B cell (primary cell): ENCODE data around the gene GABRR2. TPM values are rescaled to one million over a fixed set of nuclear protein-coding genes. Genes with fewer than 3 reads are reported as not detected.

ENCODE experiments used
- ATAC-seq: fragments of 200-7000 bp; cut with Tn5 transposase; one replicate; pipeline ENCODE4 v1.10.0; 2021; ENCODE audit warnings: low read depth, mild to moderate bottlenecking, moderate number of reproducible peaks, moderate library complexity
- CTCF ChIA-PET: fragments of 350-600 bp; sonication (Branson Sonifier 250); formaldehyde crosslinking; loops from one replicate; lab custom pipeline; 2021; ENCODE audit warnings: antibody characterized with exemption, inconsistent platforms; lab: Charles Lee
- POLR2A ChIA-PET: fragments of 350-600 bp; sonication (Branson Sonifier 250); formaldehyde crosslinking; loops from one replicate; lab custom pipeline; 2021; ENCODE audit warnings: antibody characterized with exemption; lab: Charles Lee
- DNase-seq: peaks from one replicate; pipeline ENCODE4 v3.0.0; 2013
- H2AFZ ChIP-seq: 2 replicates; pipeline ENCODE4 v1.6.1; 2012; ENCODE audit warnings: mild to moderate bottlenecking, low read depth, low read length; ENCODE audit not compliant: insufficient read depth, poor library complexity, severe bottlenecking
- H3K27ac ChIP-seq, 2 donors: 1 replicate in 1 of 2; 2 replicates in 1 of 2; pipeline ENCODE4 v1.5.1; 2012 to 2013; ENCODE audit warnings: low read length in 2 of 2, mild to moderate bottlenecking in 2 of 2, moderate library complexity in 1 of 2
- H3K27me3 ChIP-seq, 4 experiments: fragments of 200-600 bp in 1 of 4; sonication (generic) in 1 of 4; replicated peaks in 1 of 4; 1 replicate in 2 of 4; 2 replicates in 2 of 4; pipeline versions ENCODE4 v1.6.1 to v1.7.0; 2013 to 2016; ENCODE audit warnings: low read length in 3 of 4, mild to moderate bottlenecking in 2 of 4, mixed read lengths in 1 of 4, moderate library complexity in 1 of 4; ENCODE audit not compliant: insufficient read depth in 4 of 4, control insufficient read depth in 3 of 4; ENCODE audit errors: control extremely low read depth in 1 of 4
- H3K36me3 ChIP-seq, 2 experiments: replicated peaks in 1 of 2; 1 replicate in 1 of 2; 2 replicates in 1 of 2; pipeline versions ENCODE4 v1.6.1 to v1.7.1; 2013; ENCODE audit warnings: low read length in 1 of 2; ENCODE audit not compliant: insufficient read depth in 2 of 2, control insufficient read depth in 1 of 2; ENCODE audit errors: control extremely low read depth in 1 of 2, extremely low read depth in 1 of 2
- H3K4me1 ChIP-seq, 2 donors: fragments of 200-600 bp in 1 of 2; sonication (generic) in 1 of 2; 1 replicate in 1 of 2; 2 replicates in 1 of 2; pipeline versions ENCODE4 v1.5.1 to v1.6.1; 2013 to 2017; ENCODE audit warnings: low read length in 2 of 2; ENCODE audit not compliant: control insufficient read depth in 2 of 2, insufficient read depth in 2 of 2
- H3K4me2 ChIP-seq: replicated peaks from 2 replicates; pipeline ENCODE3; 2012; ENCODE audit warnings: mild to moderate bottlenecking, low read depth, low read length; ENCODE audit not compliant: poor library complexity, severe bottlenecking
- H3K4me3 ChIP-seq, 5 experiments: fragments of 200-600 bp in 1 of 5; sonication (generic) in 1 of 5; 1 replicate in 3 of 5; 2 replicates in 2 of 5; pipeline versions ENCODE4 v1.5.1 to v1.7.0; 2011 to 2016; ENCODE audit warnings: low read length in 4 of 5, mild to moderate bottlenecking in 4 of 5, low read depth in 2 of 5, control low read depth in 1 of 5, moderate library complexity in 1 of 5; ENCODE audit not compliant: insufficient read depth in 1 of 5; ENCODE audit errors: control extremely low read depth in 1 of 5, extremely low read depth in 1 of 5
- H3K79me2 ChIP-seq: fragments of 200-600 bp; sonication (generic); one replicate; pipeline ENCODE4 v1.6.0; 2016; ENCODE audit warnings: low read length; ENCODE audit not compliant: control insufficient read depth, insufficient read depth
- H3K9ac ChIP-seq: fragments of 200-600 bp; sonication (generic); 2 replicates; pipeline ENCODE4 v1.6.1; 2017; ENCODE audit warnings: mild to moderate bottlenecking, low read length, moderate library complexity
- H3K9me3 ChIP-seq, 3 donors: one replicate each; pipeline versions ENCODE4 v1.6.1 to v1.7.1; 2013; ENCODE audit warnings: low read length in 2 of 3; ENCODE audit not compliant: control insufficient read depth in 2 of 3, insufficient read depth in 1 of 3; ENCODE audit errors: control extremely low read depth in 1 of 3
- H4K20me1 ChIP-seq: 2 replicates; pipeline ENCODE4 v1.6.0; 2012; ENCODE audit warnings: mild to moderate bottlenecking, low read length; ENCODE audit not compliant: insufficient read depth, control insufficient read depth, poor library complexity, severe bottlenecking
- H3K27ac Mint-ChIP-seq: one replicate; pipeline ENCODE4 v1.8.0; 2021; ENCODE audit warnings: mixed read lengths
- H3K27me3 Mint-ChIP-seq: one replicate; pipeline ENCODE4 v1.8.0; 2021; ENCODE audit warnings: mixed read lengths
- H3K4me1 Mint-ChIP-seq: one replicate; pipeline ENCODE4 v1.8.0; 2021; ENCODE audit warnings: mixed read lengths
- H3K4me3 Mint-ChIP-seq: one replicate; pipeline ENCODE4 v1.8.0; 2021; ENCODE audit warnings: mixed read lengths
- H3K9me3 Mint-ChIP-seq: one replicate; pipeline ENCODE4 v1.8.0; 2022; ENCODE audit warnings: mixed read lengths; ENCODE audit not compliant: insufficient read depth
- CTCF ChIP-seq: fragments of 200-600 bp; IDR thresholded peaks from one replicate; pipeline ENCODE4 v1.8.0; 2022; ENCODE audit warnings: antibody characterized with exemption, mild to moderate bottlenecking
- EZH2 ChIP-seq: IDR thresholded peaks from 2 replicates; pipeline ENCODE4 v1.6.1; 2012; ENCODE audit warnings: borderline replicate concordance, low read depth, mild to moderate bottlenecking, moderate library complexity, low read length; ENCODE audit not compliant: insufficient read depth, poor library complexity, severe bottlenecking
- WGBS: methylation state at CpG from one replicate; pipeline ENCODE4 v1.1.5; 2013; ENCODE audit warnings: missing lambda C conversion rate; ENCODE audit not compliant: insufficient coverage; 5-methylcytosine and 5-hydroxymethylcytosine counted together
- intact Hi-C: fragments of 100-400 bp; cut with micrococcal nuclease; formaldehyde crosslinking; loops from one replicate; pipeline ENCODE4 v1.10.0; 2022
- polyA plus RNA-seq: library from polyadenylated mRNA; depleted of rRNA; stranded (reverse); fragments of >200 nt; gene quantifications from 2 replicates; pipeline ENCODE4 v1.2.3, GENCODE V29; 2012
- total RNA-seq, 2 donors: library from RNA; stranded (reverse); fragments of 120-200 nt in 1 of 2; gene quantifications; 1 replicate in 1 of 2; 2 replicates in 1 of 2; pipeline versions ENCODE4 v1.2.3 to v1.2.4, GENCODE V29; 2013 to 2022

GABRR2 gene
- total and polyA plus RNA-seq, 2 donors (not counting 1 experiment from before 2014, with no cell fraction given), result 0.59 to 4.7 TPM

- H3K27me3 Mint-ChIP-seq, result no peaks in the 10 kb centered on the region
- peak overlapping the region; percentile 41 for H2AFZ ChIP-seq
- no peak for ATAC-seq
- H3K4me1 ChIP-seq, result peaks cover 70 to 73% of the 10 kb centered on the region in 2 donors
- intact Hi-C loops, result loop anchor here (5.0 to 10.0 kb wide), 7 partner anchors 58 to 1879 kb away; partner anchors contain the start of genes AKIRIN2, MAP3K7, RRAGD and SLC35A1
- peaks cover 0 to 3% (median 0%) of the 10 kb centered on the region in 3 donors for H3K9me3 ChIP-seq
- peak overlapping the region; percentile 18 to 91 (median 77) for H3K4me3 ChIP-seq
- no peaks in the 10 kb centered on the region for H3K9me3 Mint-ChIP-seq
- no CpG with 5 or more reads among the region's 2 CpGs for WGBS
- CTCF ChIA-PET, result interaction anchor here (1.0 to 11.4 kb wide), 4 partner anchors 12 to 371 kb away, joined by 3 to 141 read pairs (median 48); no protein-coding TSS in a partner anchor
- peaks cover 0 to 4% of the 10 kb centered on the region in 2 experiments for H3K36me3 ChIP-seq
- peaks cover 15% of the 10 kb centered on the region for H4K20me1 ChIP-seq
- H3K4me1 Mint-ChIP-seq, result peaks cover 77% of the 10 kb centered on the region
- peak overlapping the region; percentile 93 for H3K4me3 Mint-ChIP-seq
- no peaks in the 10 kb centered on the region for H3K27me3 ChIP-seq
- H3K79me2 ChIP-seq, result peaks cover 64% of the 10 kb centered on the region
- peak overlapping the region; percentile 95 for H3K27ac Mint-ChIP-seq
- H3K27ac ChIP-seq, result peak overlapping the region; percentile 83 to 94
- DNase-seq, result peak; percentile 40
- peak overlapping the region; percentile 79 for H3K9ac ChIP-seq
- peak overlapping the region; percentile 74 for H3K4me2 ChIP-seq
- POLR2A ChIA-PET, result interaction anchor here (0.7 to 2.7 kb wide), 3 partner anchors 22 to 390 kb away, joined by 3 to 12 read pairs (median 4); partner anchors contain the start of genes PNRC1 and RNGTT
- TF ChIP-seq CTCF (no peak), EZH2 (no peak)
Observed at GRCh38 chr6:89353702-89354392, 38.7 kb upstream of the GABRR2 start.
